HepG2 (cell line): ENCODE measurements around the gene XCR1. TPM values are rescaled to one million over a fixed set of nuclear protein-coding genes. Genes with fewer than 3 reads are reported as not detected.
"Not testable (repeated sequence)": the region's sequence is repeated elsewhere in the genome, so short reads cannot be mapped to it uniquely, and the experiment has no call there.

Experiments used
- ATAC-seq: fragments of 200-7000 bp; cut with Tn5 transposase; 3 replicates; pipeline ENCODE4 v1.9.1; 2020; ENCODE audit warnings: mild to moderate bottlenecking, moderate library complexity
- BruUV-seq: library from RNA; stranded (reverse); fragments of 400-500 nt; replicated peaks from 2 replicates; lab custom pipeline; 2021; lab: Mats Ljungman, UMichigan
- CTCF ChIA-PET: fragments of 300-600 bp; formaldehyde crosslinking; extraction: SDS; loops from one replicate; lab custom pipeline; 2021; ENCODE audit warnings: low total read pairs, inconsistent platforms, low intra/inter-chr PET ratio; lab: Yijun Ruan, JAX
- POLR2A ChIA-PET: fragments of 350-600 bp; sonication (Branson Sonifier 250); formaldehyde crosslinking; loops from one replicate; lab custom pipeline; 2020; ENCODE audit warnings: antibody characterized with exemption, inconsistent platforms; lab: Yijun Ruan, JAX
- DNase-seq: peaks from one replicate; pipeline ENCODE4 v3.0.0-alpha.2; 2015; ENCODE audit warnings: low spot score
- FAIRE-seq: peaks from 3 replicates; lab custom pipeline; 2011; peaks lifted over from hg19 to GRCh38; lab: Jason Lieb, UNC
- H2AFZ ChIP-seq: one replicate; pipeline ENCODE4 v1.6.1; 2011; ENCODE audit warnings: low read length, inconsistent platforms
- H3K27ac ChIP-seq: fragments of 300-600 bp; 3 replicates; pipeline ENCODE4 v1.8.0; 2011; ENCODE audit warnings: mixed run types, mild to moderate bottlenecking, mixed read lengths, low read length, inconsistent platforms; ENCODE audit not compliant: insufficient read depth; ENCODE audit errors: extremely low read length
- H3K27me3 ChIP-seq, 2 experiments: fragments of 200-600 bp in 1 of 2; 2 replicates in 1 of 2; 3 replicates in 1 of 2; pipeline versions ENCODE4 v1.6.0 to v1.8.0; 2011; ENCODE audit warnings: low read length in 2 of 2, mild to moderate bottlenecking in 2 of 2, moderate library complexity in 2 of 2, inconsistent platforms in 1 of 2; ENCODE audit not compliant: insufficient read depth in 2 of 2, control insufficient read depth in 1 of 2
- H3K36me3 ChIP-seq, 2 experiments: fragments of 200-600 bp in 1 of 2; replicated peaks in 1 of 2; 2 replicates in 1 of 2; 3 replicates in 1 of 2; pipeline versions ENCODE4 v1.5.1 to v1.8.0; 2011; ENCODE audit warnings: low read length in 2 of 2, inconsistent platforms in 1 of 2; ENCODE audit not compliant: insufficient read depth in 2 of 2, control insufficient read depth in 1 of 2
- H3K4me1 ChIP-seq: 2 replicates; pipeline ENCODE4 v1.5.1; 2012; ENCODE audit warnings: low read length, inconsistent platforms; ENCODE audit not compliant: insufficient read depth
- H3K4me2 ChIP-seq: 2 replicates; pipeline ENCODE4 v1.6.0; 2011; ENCODE audit warnings: low read depth, low read length, inconsistent platforms
- H3K4me3 ChIP-seq, 3 experiments: fragments of 200-600 bp in 1 of 3; sonication (generic), shearing (Covaris generic) in 1 of 3; replicated peaks in 1 of 3; 2 replicates each; pipeline ENCODE4 v1.5.1; 2011 to 2016; ENCODE audit warnings: low read length in 3 of 3, inconsistent platforms in 2 of 3, low read depth in 2 of 3, mild to moderate bottlenecking in 2 of 3, control low read depth in 1 of 3, mixed read lengths in 1 of 3; ENCODE audit not compliant: insufficient read depth in 1 of 3
- H3K79me2 ChIP-seq: one replicate; pipeline ENCODE4 v1.6.1; 2011; ENCODE audit warnings: low read length, inconsistent platforms; ENCODE audit not compliant: insufficient read depth
- H3K9ac ChIP-seq: 2 replicates; pipeline ENCODE4 v1.6.0; 2011; ENCODE audit warnings: mild to moderate bottlenecking, low read depth, low read length, inconsistent platforms; ENCODE audit not compliant: insufficient read depth
- H3K9me3 ChIP-seq: 2 replicates; pipeline ENCODE4 v1.5.1; 2012; ENCODE audit warnings: mild to moderate bottlenecking, low read length
- H4K20me1 ChIP-seq: 2 replicates; pipeline ENCODE4 v1.6.0; 2011; ENCODE audit warnings: inconsistent platforms, mild to moderate bottlenecking, low read length, moderate library complexity; ENCODE audit not compliant: insufficient read depth
- DPF2 ChIP-seq: sonication (generic); formaldehyde crosslinking; IDR thresholded peaks from 2 replicates; pipeline ENCODE4 v1.4.0; 2020; ENCODE audit warnings: mild to moderate bottlenecking, low read depth, missing genetic modification reagents, borderline replicate concordance
- SOX13 ChIP-seq, 3 experiments: fragments of 450-650 bp in 1 of 3; sonication (generic) in 1 of 3; formaldehyde crosslinking in 1 of 3; IDR thresholded peaks in 2 of 3; conservative IDR thresholded peaks in 1 of 3; 2 replicates each; pipeline versions ENCODE4 v1.5.0 to v1.6.1; 2016 to 2020; ENCODE audit warnings: antibody characterized with exemption in 1 of 3, mild to moderate bottlenecking in 1 of 3, missing compliant biosample characterization in 1 of 3, missing genetic modification reagents in 1 of 3, moderate library complexity in 1 of 3
- SUZ12 ChIP-seq: fragments of 150-350 bp; IDR thresholded peaks from 2 replicates; pipeline ENCODE4 v1.6.1; 2014; ENCODE audit warnings: low read depth, low read length
- WGBS: methylation state at CpG from one replicate; pipeline ENCODE4 v1.1.6; 2017; ENCODE audit warnings: low lambda C conversion rate; 5-methylcytosine and 5-hydroxymethylcytosine counted together
- in situ Hi-C: cut with HindIII; loops from 2 replicates; pipeline ENCODE4 v1.10.0; 2017; ENCODE audit warnings: low pct_unique_long_range_greater_than_20kb; ENCODE audit not compliant: extremely low pct_ligation_motif_present
- intact Hi-C: fragments of 100-400 bp; cut with micrococcal nuclease; formaldehyde crosslinking; loops from one replicate; pipeline ENCODE4 v1.10.0; 2022; ENCODE audit not compliant: unreplicated experiment
- polyA plus RNA-seq, 8 experiments: library from polyadenylated mRNA; depleted of rRNA in 3 of 8; stranded (reverse) in 7 of 8; unstranded in 1 of 8; fragments of >200 nt; fragmentation: Illumina TruSeq in 4 of 8; extraction: Trizol in 4 of 8; gene quantifications; 2 replicates each; pipeline versions ENCODE4 v1.2.1 to v1.2.3, GENCODE V29; 2011 to 2016; ENCODE audit warnings: low read depth in 4 of 8, missing spikeins in 1 of 8, mixed read lengths in 1 of 8; ENCODE audit not compliant: insufficient read depth in 1 of 8
- total RNA-seq, 5 experiments: library from RNA; depleted of rRNA; stranded (reverse); fragments of >200 nt; fragmentation: Illumina TruSeq; extraction: Trizol; gene quantifications; 2 replicates each; pipeline ENCODE4 v1.2.3, GENCODE V29; 2016; ENCODE audit warnings: low read depth in 1 of 5
- TF ChIP-seq, protein P1 (sequence below): sonication (generic); formaldehyde crosslinking; IDR thresholded peaks from 2 replicates; pipeline ENCODE4 v1.4.0; 2020; ENCODE audit warnings: missing genetic modification reagents, borderline replicate concordance

XCR1 gene
- total and polyA plus RNA-seq, 2 of the 13 experiments (the other 11 are each of a cell fraction or from before 2014, with no cell fraction given), result not detected

GRCh38 chr3:46056686-46057085 lies 29.4 kb upstream of the XCR1 start (continued):
- TF ChIP-seq, protein P1, sequence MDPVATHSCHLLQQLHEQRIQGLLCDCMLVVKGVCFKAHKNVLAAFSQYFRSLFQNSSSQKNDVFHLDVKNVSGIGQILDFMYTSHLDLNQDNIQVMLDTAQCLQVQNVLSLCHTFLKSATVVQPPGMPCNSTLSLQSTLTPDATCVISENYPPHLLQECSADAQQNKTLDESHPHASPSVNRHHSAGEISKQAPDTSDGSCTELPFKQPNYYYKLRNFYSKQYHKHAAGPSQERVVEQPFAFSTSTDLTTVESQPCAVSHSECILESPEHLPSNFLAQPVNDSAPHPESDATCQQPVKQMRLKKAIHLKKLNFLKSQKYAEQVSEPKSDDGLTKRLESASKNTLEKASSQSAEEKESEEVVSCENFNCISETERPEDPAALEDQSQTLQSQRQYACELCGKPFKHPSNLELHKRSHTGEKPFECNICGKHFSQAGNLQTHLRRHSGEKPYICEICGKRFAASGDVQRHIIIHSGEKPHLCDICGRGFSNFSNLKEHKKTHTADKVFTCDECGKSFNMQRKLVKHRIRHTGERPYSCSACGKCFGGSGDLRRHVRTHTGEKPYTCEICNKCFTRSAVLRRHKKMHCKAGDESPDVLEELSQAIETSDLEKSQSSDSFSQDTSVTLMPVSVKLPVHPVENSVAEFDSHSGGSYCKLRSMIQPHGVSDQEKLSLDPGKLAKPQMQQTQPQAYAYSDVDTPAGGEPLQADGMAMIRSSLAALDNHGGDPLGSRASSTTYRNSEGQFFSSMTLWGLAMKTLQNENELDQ (CRISPR knock-in tag), result no peak
- TF ChIP-seq DPF2 (CRISPR knock-in tag) (no peak), SUZ12 (no peak), SOX13 (IDR thresholded peaks at IDR 0.05) (no peak), SOX13 (CRISPR knock-in tag; conservative IDR thresholded peaks at IDR 0.05 in 1 of 2, IDR thresholded peaks at IDR 0.05 in 1 of 2) (no peak)

GRCh38 chr3:46053761-46054515 lies 26.7 kb upstream of the XCR1 start:
- CTCF ChIA-PET, H3K36me3 ChIP-seq, FAIRE-seq, in situ Hi-C loops, H4K20me1 ChIP-seq, H3K4me2 ChIP-seq, H3K4me3 ChIP-seq, H3K79me2 ChIP-seq, POLR2A ChIA-PET, DNase-seq, H3K4me1 ChIP-seq, H3K9me3 ChIP-seq, H2AFZ ChIP-seq, ATAC-seq, H3K27ac ChIP-seq, intact Hi-C loops, H3K27me3 ChIP-seq, BruUV-seq, H3K9ac ChIP-seq: not testable (repeated sequence)
- WGBS, result 20% methylated on average over 13 of the region's 13 CpGs

GRCh38 chr3:46053265-46053664 lies 26.0 kb upstream of the XCR1 start:
- H4K20me1 ChIP-seq, H2AFZ ChIP-seq, POLR2A ChIA-PET, H3K9me3 ChIP-seq, H3K27ac ChIP-seq, H3K36me3 ChIP-seq, FAIRE-seq, H3K27me3 ChIP-seq, ATAC-seq, BruUV-seq, intact Hi-C loops, in situ Hi-C loops, H3K4me2 ChIP-seq, H3K4me3 ChIP-seq, H3K4me1 ChIP-seq, CTCF ChIA-PET, DNase-seq, H3K79me2 ChIP-seq, H3K9ac ChIP-seq: not testable (repeated sequence)
- WGBS, result 47% methylated on average over 8 of the region's 8 CpGs
